ENCODE data around the gene FES.
A peak's percentile ranks its signal among the peaks of the same experiment; 100 is the strongest.
"Not testable (repeated sequence)": the region's sequence is repeated elsewhere in the genome, so short reads cannot be mapped to it uniquely, and the experiment has no call there.

FES gene

DNA sequence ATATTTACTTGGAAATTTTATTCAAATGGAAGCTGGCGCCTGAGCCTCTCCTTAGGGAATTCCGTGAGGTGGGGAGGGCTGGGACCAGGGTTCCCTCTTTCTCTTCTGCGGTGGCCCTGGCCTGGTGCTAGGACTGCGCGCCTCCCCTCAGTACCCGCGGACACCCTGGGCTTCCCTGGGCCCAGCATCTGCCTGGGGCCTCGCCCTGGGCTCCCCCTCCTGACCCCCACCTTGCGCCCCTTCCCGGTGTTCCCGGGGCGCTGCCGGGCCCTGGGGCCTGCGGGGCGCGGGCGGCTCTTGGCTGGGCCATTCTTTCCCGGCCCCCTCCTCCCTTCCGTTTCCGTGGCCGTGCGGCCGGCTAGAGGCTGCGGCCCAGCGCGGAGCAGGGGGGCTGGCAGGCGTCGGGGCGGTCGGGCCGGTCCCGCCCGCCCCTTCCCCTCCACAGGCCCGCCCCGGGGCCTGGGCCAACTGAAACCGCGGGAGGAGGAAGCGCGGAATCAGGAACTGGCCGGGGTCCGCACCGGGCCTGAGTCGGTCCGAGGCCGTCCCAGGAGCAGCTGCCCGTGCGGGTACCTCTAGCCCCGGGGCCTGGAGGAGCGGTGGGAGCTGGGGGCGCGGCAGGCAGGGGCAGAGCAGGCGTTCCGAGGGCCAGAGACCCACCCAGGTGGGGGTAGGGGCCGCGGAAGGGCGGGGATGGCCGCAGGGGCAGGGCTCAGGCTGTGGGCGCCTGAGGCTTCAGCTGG, at the start of gene FES:
Gene FES (plus strand): TSS at position 529 of the 743 bp plus-strand sequence. CDS start 542 bp downstream, outside the sequence.
- DNase-seq = peak; percentile 91

DNA sequence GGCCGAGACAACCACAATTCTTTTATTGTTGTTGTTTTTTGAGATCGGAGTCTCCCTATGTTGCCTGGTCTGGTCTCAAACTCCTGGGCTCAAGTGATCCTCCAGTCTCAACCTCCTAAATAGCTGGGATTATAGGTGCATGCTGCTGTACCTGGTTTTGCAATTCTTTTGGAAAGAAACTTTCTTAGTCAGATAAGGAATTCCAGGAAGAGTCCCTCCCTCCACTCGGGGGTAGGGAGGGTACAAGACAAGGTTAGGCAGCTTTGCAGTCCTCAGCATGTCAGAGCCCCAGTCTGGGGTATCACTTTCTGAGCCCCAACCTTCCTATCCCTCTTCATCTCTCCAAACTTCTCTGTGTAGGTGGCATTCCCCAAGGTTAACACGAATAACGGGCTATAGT, 49.7 kb upstream of the FES start:
- no peak for DNase-seq

- no peak for DNase-seq
Observed at GRCh38 chr15:90836296-90836871, 47.9 kb upstream of the FES start.

- no peak for DNase-seq
Observed at GRCh38 chr15:90837094-90837493, 47.2 kb upstream of the FES start.

GRCh38 chr15:90838139-90838538, 46.2 kb upstream of the FES start:
- DNase-seq = no peak

DNA sequence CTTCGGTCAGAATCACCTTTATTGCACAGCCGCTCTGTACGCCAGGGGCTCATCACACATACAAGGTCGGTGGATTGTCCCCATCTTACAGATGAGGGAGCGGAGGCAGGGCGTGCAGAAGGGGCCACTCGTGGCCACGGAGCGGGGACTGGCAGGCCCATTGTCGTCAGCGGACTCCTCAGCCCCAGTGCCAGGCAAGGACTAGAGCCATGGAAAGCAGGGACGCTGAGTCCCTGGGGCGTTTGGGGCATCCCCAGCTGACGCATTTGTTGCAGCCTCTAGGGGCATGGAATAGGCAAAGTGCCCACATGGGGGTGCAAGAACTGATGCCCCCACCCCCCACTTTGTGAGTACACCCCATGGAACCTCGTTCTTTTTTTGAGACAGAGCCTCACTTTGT, 45.8 kb upstream of the FES start:
- DNase-seq = no peak

DNA sequence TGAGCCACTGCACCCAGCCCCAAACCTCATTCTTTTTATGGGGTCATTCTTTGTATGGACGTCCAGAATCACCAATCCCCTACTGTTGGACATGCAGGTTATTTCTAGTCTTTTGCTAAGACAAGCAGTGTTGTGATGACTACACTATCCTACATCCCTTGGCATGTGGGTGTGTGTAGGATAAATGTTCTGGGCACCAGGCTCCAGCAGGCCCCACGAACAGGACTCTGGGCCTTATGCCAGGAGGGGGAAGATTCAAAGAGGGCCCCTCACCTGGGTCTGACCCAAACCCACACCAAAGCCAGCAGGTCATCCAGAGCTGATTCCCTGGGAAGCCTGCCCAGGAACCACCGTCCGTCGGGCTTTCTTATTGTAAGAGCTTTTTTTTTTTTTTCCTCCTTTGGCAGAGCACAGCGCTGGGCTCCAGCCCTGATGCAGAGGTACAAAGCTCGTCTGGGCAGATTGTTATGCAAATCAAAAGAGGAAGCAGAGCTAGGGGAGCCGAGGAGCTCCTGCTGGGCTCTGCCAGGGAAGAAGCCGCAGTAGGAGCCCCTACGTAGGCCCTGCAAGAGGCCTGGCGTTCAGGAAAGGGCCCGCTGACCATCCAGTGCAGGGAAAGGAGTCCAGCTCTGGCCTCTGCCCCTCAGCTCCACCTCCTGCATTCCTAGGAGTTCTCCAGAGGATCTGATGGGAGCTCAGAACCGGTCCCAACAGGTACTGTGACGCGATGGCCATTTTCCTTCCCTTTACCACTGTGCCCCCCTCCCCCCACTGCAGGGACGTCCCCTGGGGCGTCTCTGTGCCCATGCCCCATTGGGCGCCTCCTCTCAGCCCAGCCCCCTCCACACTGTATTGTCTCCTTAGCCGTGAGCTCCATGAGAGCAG, 44.9 kb upstream of the FES start:
- DNase-seq = peak; percentile 98

- no peak for DNase-seq
Observed at GRCh38 chr15:90840157-90840855, 44.0 kb upstream of the FES start.

GRCh38 chr15:90840954-90841353, 43.4 kb upstream of the FES start:
- DNase-seq = no peak

GRCh38 chr15:90844696-90845095, 39.6 kb upstream of the FES start:
- DNase-seq = no peak

GRCh38 chr15:90845201-90845949, 38.9 kb upstream of the FES start:
- no peak for DNase-seq

DNA sequence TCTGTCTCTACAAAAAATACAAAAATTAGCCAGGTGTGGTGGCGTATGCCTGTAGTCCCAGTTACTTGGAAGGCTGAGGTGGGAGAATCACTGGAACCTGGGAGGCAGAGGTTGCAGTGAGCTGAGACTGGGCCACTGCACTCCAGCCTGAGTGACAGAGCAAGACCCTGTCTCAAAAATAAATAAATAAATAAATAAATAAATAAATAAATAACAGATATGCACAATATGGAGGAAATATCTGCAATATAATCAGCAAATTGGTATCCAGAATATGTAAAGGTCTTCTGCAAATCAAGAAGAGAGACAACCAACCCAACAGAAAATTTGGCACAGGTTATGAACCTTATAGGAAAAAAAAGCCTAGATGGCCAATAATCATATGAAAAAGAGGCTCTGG, 34.9 kb upstream of the FES start:
- DNase-seq = not testable (repeated sequence)

DNA sequence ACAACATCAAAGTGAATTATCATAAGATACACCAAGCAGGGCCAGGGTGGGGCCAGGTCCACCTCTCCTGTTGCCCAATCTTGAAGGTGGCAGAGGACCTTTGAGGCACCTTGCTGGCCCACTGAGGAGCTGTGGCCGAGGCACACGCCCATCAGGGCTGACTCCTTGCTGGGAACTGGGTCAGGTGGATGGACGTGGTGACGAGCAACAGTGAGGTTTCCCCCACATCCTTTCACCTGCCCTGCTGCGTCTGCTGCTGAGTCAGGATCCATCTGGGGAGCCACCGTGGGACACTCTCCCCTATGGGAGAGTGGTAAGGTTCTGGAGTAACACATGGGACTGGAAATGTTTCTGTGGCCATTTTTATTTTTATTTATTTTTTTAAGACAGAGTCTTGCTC, 33.2 kb upstream of the FES start:
- no peak for DNase-seq

DNA sequence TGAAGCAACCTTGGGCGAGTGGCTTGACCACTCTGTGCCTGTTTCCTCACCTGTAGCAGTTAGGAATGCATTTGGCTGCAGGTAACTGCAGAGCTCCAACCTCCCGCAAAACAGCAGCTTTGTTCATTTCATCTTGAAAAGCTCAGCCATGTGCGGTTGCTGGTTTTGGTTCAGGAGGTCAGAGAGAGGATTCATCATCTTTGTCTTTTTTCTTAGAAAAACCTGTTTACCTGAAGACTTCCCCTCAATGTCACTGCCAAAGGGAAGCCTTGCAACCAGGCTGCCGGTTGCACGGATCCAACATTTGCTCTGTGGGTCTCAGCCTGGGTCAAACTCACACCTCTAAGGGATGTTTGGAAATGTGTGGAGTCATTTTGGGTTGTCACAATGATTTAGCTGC, 32.4 kb upstream of the FES start:
- no peak for DNase-seq

DNA sequence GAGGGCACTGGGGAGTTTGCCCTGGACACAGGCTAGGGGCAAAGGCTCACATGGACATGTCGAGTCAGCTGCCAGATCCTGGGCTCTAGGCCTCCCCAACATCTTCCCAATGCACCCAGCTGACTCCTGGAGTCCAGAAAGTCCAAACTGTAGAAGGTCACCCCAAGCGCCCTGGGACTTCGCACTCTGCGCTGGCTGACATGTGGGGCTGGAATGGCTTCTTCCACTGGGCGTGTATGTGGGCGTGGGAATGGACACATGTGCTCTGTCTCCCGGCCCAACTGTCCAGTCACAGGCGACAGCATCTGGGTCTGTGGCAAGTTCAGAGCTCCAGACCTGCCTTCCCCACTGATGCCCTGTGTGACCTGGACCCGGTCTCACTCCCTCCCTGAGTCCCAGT, 29.2 kb upstream of the FES start:
- no peak for DNase-seq

- DNase-seq = no peak
Observed at GRCh38 chr15:90857337-90857736, 27.0 kb upstream of the FES start.

DNA sequence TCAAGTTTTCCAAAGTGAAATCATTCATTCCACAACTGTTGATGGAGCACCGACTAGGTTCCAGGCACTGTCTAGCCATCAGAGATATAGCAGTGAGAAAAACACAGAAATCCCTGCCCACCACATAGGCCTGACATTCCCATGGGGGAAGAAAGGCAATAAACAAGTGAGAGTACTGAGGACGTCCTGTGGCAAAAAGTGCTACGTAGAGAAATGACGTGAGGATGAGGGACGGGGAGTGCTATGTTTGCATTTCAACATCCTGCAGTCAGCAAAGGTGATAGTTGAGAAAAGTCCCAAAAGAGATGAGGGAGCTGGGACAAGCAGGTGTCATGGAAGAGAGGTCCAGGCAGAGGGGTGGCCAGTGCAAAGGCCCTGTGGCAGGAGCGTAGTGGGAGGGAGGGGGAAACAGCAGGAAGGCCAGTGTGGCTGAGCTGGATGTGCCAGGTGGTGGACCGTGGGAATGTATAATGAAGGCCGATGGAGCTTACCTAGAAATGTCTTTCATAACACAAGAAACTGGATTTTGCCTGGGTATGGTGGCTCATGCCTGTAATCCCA, 26.3 kb upstream of the FES start:
- DNase-seq = no peak

- no peak for DNase-seq
Observed at GRCh38 chr15:90859234-90860131, 24.8 kb upstream of the FES start.

GRCh38 chr15:90860450-90860849, 23.9 kb upstream of the FES start:
- no peak for DNase-seq

- DNase-seq = no peak
Observed at GRCh38 chr15:90860942-90861675, 23.2 kb upstream of the FES start.

Measured in NCI-H526 treated with DMSO at 0.1 percent for 48 hours (cell line).